VCaP (cell line): ENCODE results near the gene CCDC86.

Source experiments
- H3K27ac ChIP-seq: fragments of 450-650 bp; 2 replicates; pipeline ENCODE4 v1.5.1; 2017
- CTCF ChIP-seq: fragments of 450-650 bp; conservative IDR thresholded peaks from 2 replicates; pipeline ENCODE4 v1.5.1; 2017; ENCODE audit warnings: mild to moderate bottlenecking, moderate library complexity

CCDC86 gene

GRCh38 chr11:60841797-60842667 lies at the start of gene CCDC86:
CCDC86 (plus strand) TSS chr11:60842113; CDS start chr11:60842125, 12 bp downstream.
- no peak for TF ChIP-seq CTCF
- peak within 1 kb of the TSS; percentile 68 for H3K27ac ChIP-seq

GRCh38 chr11:60792521-60792920 lies 49.4 kb upstream of the CCDC86 start:
- no peak for TF ChIP-seq CTCF
- no peak overlapping the region for H3K27ac ChIP-seq

- H3K27ac ChIP-seq = no peak overlapping the region
- no peak for TF ChIP-seq CTCF
Observed at GRCh38 chr11:60795291-60795690, 46.6 kb upstream of the CCDC86 start.

- TF ChIP-seq CTCF = no peak
- no peak overlapping the region for H3K27ac ChIP-seq
Observed at GRCh38 chr11:60797846-60798630, 43.9 kb upstream of the CCDC86 start.

GRCh38 chr11:60798631-60799030 lies 43.3 kb upstream of the CCDC86 start:
- TF ChIP-seq CTCF = no peak
- H3K27ac ChIP-seq = no peak overlapping the region

- TF ChIP-seq CTCF = no peak
- H3K27ac ChIP-seq = no peak overlapping the region
Observed at GRCh38 chr11:60801194-60801593, 40.7 kb upstream of the CCDC86 start.

- no peak for TF ChIP-seq CTCF
- no peak overlapping the region for H3K27ac ChIP-seq
Observed at GRCh38 chr11:60803273-60803936, 38.5 kb upstream of the CCDC86 start.
